Measurements from ENCODE around the gene CLEC17A. TPM values are rescaled to one million over a fixed set of nuclear protein-coding genes. Genes with fewer than 3 reads are reported as not detected.
A peak's percentile ranks its signal among the peaks of the same experiment; 100 is the strongest.
"Not testable (repeated sequence)": the region's sequence is repeated elsewhere in the genome, so short reads cannot be mapped to it uniquely, and the experiment has no call there.

The CLEC17A gene
- total RNA-seq, 2 experiments from 2014 or later, result 2.4 to 2.5 TPM

DNA sequence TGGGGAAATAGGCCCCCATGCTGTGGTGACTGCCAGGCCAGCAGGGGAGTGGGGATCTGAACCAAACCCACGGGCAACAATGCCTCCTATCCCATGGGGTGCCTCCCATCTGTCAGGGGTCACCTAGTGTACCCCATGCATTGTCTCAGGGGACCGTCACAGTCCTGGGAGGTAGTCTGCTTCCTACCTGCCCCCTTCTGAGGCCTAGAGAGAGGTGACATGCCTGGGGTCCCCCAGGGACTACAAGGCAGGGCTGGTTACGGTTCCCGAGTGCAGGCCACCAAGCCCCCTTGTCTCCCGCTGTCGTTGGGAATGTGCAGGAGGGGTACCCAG lies 22.1 kb upstream of the CLEC17A start:
- no peak overlapping the region for H3K4me3 Mint-ChIP-seq
- intact Hi-C loops (cut with DNase I, micrococcal nuclease), result no loop called here
- H3K4me1 Mint-ChIP-seq, result peaks cover 28% of the 10 kb centered on the region
- ATAC-seq (no peak), DNase-seq (no peak)
- ChIA-PET CTCF (no interaction called here), POLR2A (no interaction called here)
- H3K27ac Mint-ChIP-seq, result peak overlapping the region; percentile 58
- peaks cover 5% of the 10 kb centered on the region for H3K36me3 Mint-ChIP-seq (ENCODE audit: low read depth)
- no peaks in the 10 kb centered on the region for H3K9me3 Mint-ChIP-seq (ENCODE audit: low read depth)
- H3K27me3 Mint-ChIP-seq, result no peaks in the 10 kb centered on the region

DNA sequence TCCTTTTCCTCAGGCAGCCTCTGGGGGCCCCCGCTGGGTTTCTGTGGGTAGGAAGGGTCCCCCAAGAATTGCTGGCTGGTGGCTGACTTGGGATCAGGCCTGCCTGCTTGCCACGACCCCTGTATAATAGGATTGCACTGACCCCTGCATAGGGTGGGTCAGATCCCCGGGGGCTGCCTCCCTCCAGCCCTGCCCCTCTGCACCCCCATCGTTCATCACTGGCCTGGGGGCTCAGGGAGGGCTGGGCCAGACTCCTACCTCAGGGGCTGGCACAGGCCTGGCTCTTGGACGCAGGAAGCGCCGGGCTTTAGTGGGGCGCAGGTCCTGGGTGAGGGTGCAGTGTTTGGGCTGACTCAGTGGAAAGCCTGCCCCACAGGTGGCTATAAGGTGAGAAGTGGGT lies 21.6 kb upstream of the CLEC17A start:
- POLR2A ChIA-PET, result no interaction called here
- peaks cover 4% of the 10 kb centered on the region for H3K36me3 Mint-ChIP-seq (ENCODE audit: low read depth)

DNA sequence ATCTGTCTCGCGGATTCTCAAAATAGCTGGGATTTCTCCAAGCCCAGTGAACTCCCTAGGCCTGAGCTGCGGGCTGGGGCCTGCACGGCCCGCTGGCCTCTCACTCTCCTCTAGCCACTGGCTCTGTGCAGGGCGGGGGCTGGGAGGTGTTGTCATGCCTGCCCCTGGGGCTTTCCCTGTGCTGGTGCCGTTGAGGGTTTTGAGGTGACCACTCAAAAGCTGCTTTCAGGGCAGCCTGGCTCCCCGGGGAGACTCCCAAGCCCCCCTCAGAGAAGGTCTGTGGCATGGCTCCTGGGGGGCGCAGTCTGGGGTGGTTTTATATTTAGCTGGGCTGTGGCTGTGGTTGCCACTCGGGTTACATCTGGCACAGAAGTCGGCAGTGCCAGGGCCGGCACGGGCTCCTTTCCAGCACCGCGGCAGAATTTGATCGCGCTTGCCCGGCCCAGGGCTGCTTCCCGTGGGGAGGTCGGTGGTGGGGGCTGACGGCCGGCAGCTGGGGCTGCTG lies 21.0 kb upstream of the CLEC17A start:
- Mint-ChIP-seq H3K9me3 (ENCODE audit: low read depth) (no peaks in the 10 kb centered on the region), H3K36me3 (ENCODE audit: low read depth) (peaks cover 5% of the 10 kb centered on the region), H3K27ac (no peak overlapping the region), H3K4me3 (no peak overlapping the region), H3K27me3 (no peaks in the 10 kb centered on the region), H3K4me1 (peaks cover 16% of the 10 kb centered on the region)
- DNase-seq (no peak), ATAC-seq (no peak)
- ChIA-PET CTCF (interaction anchor here (1.1 kb wide), 1 partner anchor 11 kb away, joined by 3 read pairs; no protein-coding TSS in a partner anchor), POLR2A (no interaction called here)
- intact Hi-C loops (cut with DNase I, micrococcal nuclease), result no loop called here

More for the DNA sequence above, 21.6 kb upstream of the CLEC17A start:
- no peaks in the 10 kb centered on the region for H3K9me3 Mint-ChIP-seq (ENCODE audit: low read depth)
- no peaks in the 10 kb centered on the region for H3K27me3 Mint-ChIP-seq
- DNase-seq (no peak), ATAC-seq (no peak)
- no peak overlapping the region for H3K27ac Mint-ChIP-seq
- intact Hi-C loops (cut with DNase I, micrococcal nuclease), result no loop called here
- H3K4me3 Mint-ChIP-seq, result no peak overlapping the region
- CTCF ChIA-PET, result interaction anchor here (1.1 kb wide), 1 partner anchor 11 kb away, joined by 3 read pairs; no protein-coding TSS in a partner anchor
- peaks cover 22% of the 10 kb centered on the region for H3K4me1 Mint-ChIP-seq

DNA sequence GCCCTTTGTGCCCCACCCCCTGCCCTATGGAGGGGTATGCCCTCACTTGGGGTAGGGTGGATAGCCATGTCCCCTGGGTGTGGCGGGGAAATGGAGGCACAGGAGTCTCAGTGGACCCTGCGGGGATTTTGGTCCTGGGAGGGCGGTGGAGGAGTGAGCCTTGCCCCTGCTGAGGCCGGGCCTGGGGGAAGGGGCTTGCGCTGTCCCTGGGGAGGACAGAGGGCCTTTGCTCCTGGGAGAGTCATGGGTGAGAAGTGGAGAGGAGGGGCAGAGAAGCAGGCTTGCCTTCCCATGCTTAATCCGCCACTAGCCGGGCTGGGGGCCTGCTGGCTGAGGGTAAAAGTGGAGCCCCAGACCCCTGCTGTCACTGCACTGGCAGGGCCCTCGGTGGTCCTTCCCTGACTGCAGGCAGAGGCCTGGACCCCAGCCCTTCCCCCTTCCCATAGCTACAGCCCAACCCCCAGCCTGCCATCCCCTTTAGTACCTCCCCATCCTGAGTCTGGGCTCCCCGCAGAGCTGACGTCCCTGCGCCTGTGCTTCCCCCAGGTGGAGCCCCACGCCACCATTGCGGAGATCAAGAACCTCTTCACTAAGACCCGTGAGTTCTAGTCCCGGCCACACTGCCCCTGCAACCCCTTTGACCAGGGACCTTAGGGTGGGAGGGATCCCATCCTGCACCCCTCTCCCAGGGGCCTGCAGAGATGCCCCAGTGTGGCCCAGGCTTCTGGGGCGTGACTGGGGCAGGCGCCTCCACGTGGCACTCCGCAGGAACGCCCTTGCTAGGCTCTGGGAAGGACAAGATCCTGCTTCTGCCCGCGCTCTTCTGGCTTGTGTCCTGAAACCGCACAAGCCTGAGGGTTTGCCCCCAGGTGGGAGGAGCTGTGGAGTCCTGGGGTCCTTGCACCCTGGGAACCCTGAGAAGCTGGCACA lies 20.0 kb upstream of the CLEC17A start:
- Mint-ChIP-seq H3K9me3 (ENCODE audit: low read depth) (no peaks in the 10 kb centered on the region), H3K27ac (no peak overlapping the region), H3K4me1 (peaks cover 21% of the 10 kb centered on the region), H3K27me3 (no peaks in the 10 kb centered on the region), H3K4me3 (no peak overlapping the region), H3K36me3 (ENCODE audit: low read depth) (peaks cover 8% of the 10 kb centered on the region)
- intact Hi-C loops (cut with DNase I, micrococcal nuclease), result no loop called here
- ATAC-seq (no peak), DNase-seq (no peak)
- ChIA-PET POLR2A (no interaction called here), CTCF (interaction anchor here (0.5 to 0.8 kb wide), 2 partner anchors 58 to 1372 kb away, joined by 3 to 4 read pairs; no protein-coding TSS in a partner anchor)

DNA sequence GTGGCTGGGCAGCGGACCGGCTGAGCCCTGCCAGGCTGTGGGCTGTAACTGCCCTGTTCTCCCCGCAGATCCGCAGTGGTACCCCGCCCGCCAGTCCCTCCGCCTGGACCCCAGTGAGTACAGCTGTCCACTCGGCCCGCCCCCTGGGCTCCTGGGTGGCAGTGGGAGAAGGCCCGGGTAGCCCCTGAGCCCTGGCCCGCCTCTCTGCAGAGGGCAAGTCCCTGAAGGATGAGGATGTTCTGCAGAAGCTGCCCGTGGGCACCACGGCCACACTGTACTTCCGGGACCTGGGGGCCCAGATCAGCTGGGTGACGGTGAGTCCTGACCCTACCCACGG lies 19.3 kb upstream of the CLEC17A start:
- H3K27ac Mint-ChIP-seq, result no peak overlapping the region
- POLR2A ChIA-PET, result no interaction called here

DNA sequence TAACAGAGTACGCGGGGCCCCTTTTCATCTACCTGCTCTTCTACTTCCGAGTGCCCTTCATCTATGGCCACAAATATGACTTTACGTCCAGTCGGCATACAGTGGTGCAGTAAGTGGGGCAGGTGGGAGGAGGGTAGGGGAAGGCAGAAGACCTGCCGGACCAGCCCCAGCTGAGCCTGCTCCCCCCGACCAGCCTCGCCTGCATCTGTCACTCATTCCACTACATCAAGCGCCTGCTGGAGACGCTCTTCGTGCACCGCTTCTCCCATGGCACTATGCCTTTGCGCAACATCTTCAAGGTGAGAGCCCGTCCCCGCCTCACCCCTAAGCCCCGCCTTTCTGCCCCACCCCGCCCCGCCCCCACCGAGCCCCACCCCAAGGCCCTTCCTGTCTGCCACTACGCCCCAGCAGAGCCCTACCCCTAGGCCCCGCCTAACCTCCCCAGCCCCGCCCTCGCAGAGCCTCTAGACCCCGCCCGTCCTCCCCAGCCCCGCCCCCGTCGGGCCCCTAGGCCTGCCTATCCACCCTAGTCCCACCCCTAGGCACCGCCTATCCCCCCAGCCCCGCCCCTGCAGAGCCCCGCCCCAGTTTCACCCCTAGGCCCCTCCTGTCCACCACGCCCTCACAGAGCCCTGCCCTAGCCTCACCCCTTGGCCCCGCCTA lies 18.8 kb upstream of the CLEC17A start:
- Mint-ChIP-seq H3K27me3 (no peaks in the 10 kb centered on the region), H3K4me1 (peaks cover 24% of the 10 kb centered on the region), H3K36me3 (ENCODE audit: low read depth) (peaks cover 8% of the 10 kb centered on the region), H3K9me3 (ENCODE audit: low read depth) (no peaks in the 10 kb centered on the region), H3K27ac (no peak overlapping the region), H3K4me3 (no peak overlapping the region)
- CTCF ChIA-PET, result interaction anchor here (0.8 kb wide), 1 partner anchor 1371 kb away, joined by 3 read pairs; no protein-coding TSS in a partner anchor
- ATAC-seq (peak; percentile 89), DNase-seq (peak; percentile 88)
- intact Hi-C loops (cut with DNase I, micrococcal nuclease), result loop anchor here in 1 of 2 experiments (1.0 kb wide), 2 partner anchors 35 to 46 kb away; partner anchors contain the start of genes DNAJB1 and TECR
- POLR2A ChIA-PET, result no interaction called here

More for the DNA sequence above, 19.3 kb upstream of the CLEC17A start:
- intact Hi-C loops (cut with DNase I, micrococcal nuclease), result no loop called here
- no peaks in the 10 kb centered on the region for H3K27me3 Mint-ChIP-seq
- no peak overlapping the region for H3K4me3 Mint-ChIP-seq
- CTCF ChIA-PET, result interaction anchor here (0.8 kb wide), 1 partner anchor 1372 kb away, joined by 3 read pairs; no protein-coding TSS in a partner anchor
- peak; percentile 35 for DNase-seq
- peaks cover 24% of the 10 kb centered on the region for H3K4me1 Mint-ChIP-seq
- ATAC-seq, result no peak
- peaks cover 8% of the 10 kb centered on the region for H3K36me3 Mint-ChIP-seq (ENCODE audit: low read depth)
- no peaks in the 10 kb centered on the region for H3K9me3 Mint-ChIP-seq (ENCODE audit: low read depth)

DNA sequence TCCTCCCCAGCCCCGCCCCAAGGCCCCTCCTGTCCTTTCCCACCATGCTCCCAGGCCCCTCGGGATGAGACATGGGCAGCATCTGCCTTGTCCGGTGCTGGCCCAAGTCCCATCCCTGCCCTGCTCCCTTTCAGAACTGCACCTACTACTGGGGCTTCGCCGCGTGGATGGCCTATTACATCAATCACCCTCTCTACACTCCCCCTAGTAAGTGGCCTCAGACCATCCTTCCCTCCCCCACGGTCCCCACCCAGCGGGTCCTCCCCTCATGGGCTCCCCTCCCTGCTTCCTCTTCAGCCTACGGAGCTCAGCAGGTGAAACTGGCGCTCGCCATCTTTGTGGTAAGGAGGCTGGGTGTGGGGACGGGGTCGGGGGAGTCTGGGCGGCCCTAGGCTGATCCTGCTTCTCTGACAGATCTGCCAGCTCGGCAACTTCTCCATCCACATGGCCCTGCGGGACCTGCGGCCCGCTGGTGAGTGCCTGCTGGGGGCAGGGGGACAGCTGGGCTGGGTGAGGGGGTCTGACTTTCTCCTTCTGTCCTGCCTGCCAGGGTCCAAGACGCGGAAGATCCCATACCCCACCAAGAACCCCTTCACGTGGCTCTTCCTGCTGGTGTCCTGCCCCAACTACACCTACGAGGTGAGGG lies 18.1 kb upstream of the CLEC17A start:
- H3K4me3 Mint-ChIP-seq; H3K36me3 Mint-ChIP-seq (ENCODE audit: low read depth); ATAC-seq; H3K27me3 Mint-ChIP-seq; DNase-seq; POLR2A ChIA-PET; H3K27ac Mint-ChIP-seq; H3K9me3 Mint-ChIP-seq (ENCODE audit: low read depth); CTCF ChIA-PET: not testable (repeated sequence)
- intact Hi-C loops (cut with DNase I, micrococcal nuclease), result loop anchor here in 1 of 2 experiments (1.0 kb wide), 2 partner anchors 35 to 46 kb away; partner anchors contain the start of genes DNAJB1 and TECR
- peaks cover 29% of the 10 kb centered on the region for H3K4me1 Mint-ChIP-seq

DNA sequence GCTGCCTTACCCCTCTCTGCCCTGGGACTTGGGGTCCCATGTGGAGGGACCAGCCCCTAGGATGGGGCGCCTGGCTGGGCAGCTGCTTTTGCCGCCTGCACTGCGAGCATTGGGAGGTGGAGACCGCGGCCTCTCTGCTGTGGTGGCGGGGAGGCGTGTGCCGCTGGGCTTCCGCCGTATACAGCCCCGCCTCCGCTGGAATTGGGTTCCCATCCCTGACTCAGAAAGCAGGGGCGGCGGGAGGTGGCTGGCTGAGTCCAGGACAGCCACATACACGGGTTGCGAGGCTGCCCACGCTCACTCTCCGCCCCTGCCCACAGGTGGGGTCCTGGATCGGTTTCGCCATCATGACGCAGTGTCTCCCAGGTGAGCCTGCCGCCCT lies 17.6 kb upstream of the CLEC17A start:
- Mint-ChIP-seq H3K9me3 (ENCODE audit: low read depth) (no peaks in the 10 kb centered on the region), H3K36me3 (ENCODE audit: low read depth) (peaks cover 8% of the 10 kb centered on the region), H3K27ac (no peak overlapping the region), H3K4me3 (no peak overlapping the region), H3K27me3 (no peaks in the 10 kb centered on the region), H3K4me1 (peaks cover 29% of the 10 kb centered on the region)
- intact Hi-C loops (cut with DNase I, micrococcal nuclease), result no loop called here
- DNase-seq, result no peak
- POLR2A ChIA-PET, result no interaction called here
- no peak for ATAC-seq
- CTCF ChIA-PET, result no interaction called here

DNA sequence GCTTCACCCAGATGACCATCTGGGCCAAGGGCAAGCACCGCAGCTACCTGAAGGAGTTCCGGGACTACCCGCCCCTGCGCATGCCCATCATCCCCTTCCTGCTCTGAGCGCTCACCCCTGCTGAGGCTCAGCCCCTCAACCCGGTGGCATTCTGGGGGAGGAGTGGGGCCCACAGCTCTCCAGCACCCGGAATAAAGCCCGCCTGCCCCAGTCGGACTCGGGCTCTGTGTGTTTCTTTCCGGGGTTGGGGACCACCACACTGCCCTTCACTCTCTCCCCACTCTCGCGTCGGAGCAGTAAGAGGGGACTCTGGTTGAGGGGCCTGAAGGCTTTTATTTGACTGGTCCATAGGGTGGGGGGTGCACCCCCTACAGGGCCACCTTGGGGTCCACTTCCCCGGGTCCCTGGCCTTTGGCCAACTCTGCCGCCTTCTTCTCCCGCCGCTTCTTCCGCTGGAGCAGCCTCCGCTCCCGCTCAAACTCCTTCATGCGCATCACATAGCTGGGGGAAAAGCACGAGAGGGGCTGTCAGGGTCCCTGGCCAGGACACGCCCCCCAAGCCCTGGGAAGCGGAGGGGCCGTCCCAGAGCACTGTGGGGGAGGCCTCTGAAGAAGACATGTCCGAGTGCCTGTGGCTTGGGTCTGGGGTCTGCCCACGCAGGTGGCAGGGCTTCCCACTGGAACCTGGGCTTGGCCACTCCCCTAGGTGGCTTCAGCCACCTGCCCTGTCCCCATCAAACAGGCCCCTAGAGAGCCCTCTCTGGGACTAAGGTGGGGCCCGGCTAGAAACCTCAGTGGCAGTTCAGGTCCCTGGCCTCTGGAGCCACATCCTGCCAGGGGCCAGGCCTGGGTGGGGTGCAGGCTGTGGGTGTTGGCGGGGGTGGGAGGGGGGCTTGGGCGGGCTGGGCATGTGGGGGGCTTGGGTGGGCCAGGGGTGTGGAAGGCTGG lies 16.8 kb upstream of the CLEC17A start:
- Mint-ChIP-seq H3K9me3 (ENCODE audit: low read depth) (no peaks in the 10 kb centered on the region), H3K27me3 (no peaks in the 10 kb centered on the region), H3K36me3 (ENCODE audit: low read depth) (peaks cover 8% of the 10 kb centered on the region), H3K4me3 (no peak overlapping the region), H3K27ac (no peak overlapping the region), H3K4me1 (peaks cover 32% of the 10 kb centered on the region)
- ChIA-PET POLR2A (no interaction called here), CTCF (interaction anchor here (0.7 kb wide), 1 partner anchor 143 kb away, joined by 3 read pairs; no protein-coding TSS in a partner anchor)
- DNase-seq (no peak), ATAC-seq (no peak)
- intact Hi-C loops (cut with DNase I, micrococcal nuclease), result no loop called here

DNA sequence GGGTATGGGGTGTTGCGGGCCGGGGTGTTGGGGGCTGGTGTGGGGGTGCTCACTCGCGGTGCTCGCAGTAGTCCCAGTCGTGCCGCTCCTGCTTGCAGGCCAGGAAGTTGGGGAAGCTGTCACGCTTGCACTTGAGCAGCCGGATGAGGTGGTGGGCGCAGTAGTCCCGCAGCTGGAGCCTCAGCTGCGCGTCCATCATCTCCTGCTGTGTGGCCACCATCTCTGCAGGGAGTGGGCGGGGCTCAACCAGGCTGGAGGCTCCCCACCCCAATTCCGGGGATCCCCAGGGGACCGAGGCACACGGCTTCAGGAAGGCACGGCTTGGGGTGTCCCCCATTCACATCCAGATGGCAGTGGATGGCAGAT lies 16.2 kb upstream of the CLEC17A start:
- CTCF ChIA-PET, result interaction anchor here (0.7 to 1.1 kb wide), 2 partner anchors 10 to 142 kb away, joined by 3 to 5 read pairs; no protein-coding TSS in a partner anchor

More for the DNA sequence above, 16.2 kb upstream of the CLEC17A start:
- DNase-seq (no peak), ATAC-seq (no peak)
- intact Hi-C loops (cut with DNase I, micrococcal nuclease), result no loop called here
- no peak overlapping the region for H3K4me3 Mint-ChIP-seq
- no peak overlapping the region for H3K27ac Mint-ChIP-seq
- peaks cover 10% of the 10 kb centered on the region for H3K36me3 Mint-ChIP-seq (ENCODE audit: low read depth)
- no peaks in the 10 kb centered on the region for H3K27me3 Mint-ChIP-seq
- POLR2A ChIA-PET, result no interaction called here
- H3K9me3 Mint-ChIP-seq (ENCODE audit: low read depth), result no peaks in the 10 kb centered on the region
- peaks cover 33% of the 10 kb centered on the region for H3K4me1 Mint-ChIP-seq

Data from activated CD4-positive, alpha-beta T cell treated with anti-CD3 and anti-CD28 coated beads for 36 hours (primary cell).